ENCODE measurements around the gene SLC10A1. TPM values are rescaled to one million over a fixed set of nuclear protein-coding genes. Genes with fewer than 3 reads are reported as not detected.

The SLC10A1 gene
- total RNA-seq, 1 experiment from 2014 or later: not detected

DNA sequence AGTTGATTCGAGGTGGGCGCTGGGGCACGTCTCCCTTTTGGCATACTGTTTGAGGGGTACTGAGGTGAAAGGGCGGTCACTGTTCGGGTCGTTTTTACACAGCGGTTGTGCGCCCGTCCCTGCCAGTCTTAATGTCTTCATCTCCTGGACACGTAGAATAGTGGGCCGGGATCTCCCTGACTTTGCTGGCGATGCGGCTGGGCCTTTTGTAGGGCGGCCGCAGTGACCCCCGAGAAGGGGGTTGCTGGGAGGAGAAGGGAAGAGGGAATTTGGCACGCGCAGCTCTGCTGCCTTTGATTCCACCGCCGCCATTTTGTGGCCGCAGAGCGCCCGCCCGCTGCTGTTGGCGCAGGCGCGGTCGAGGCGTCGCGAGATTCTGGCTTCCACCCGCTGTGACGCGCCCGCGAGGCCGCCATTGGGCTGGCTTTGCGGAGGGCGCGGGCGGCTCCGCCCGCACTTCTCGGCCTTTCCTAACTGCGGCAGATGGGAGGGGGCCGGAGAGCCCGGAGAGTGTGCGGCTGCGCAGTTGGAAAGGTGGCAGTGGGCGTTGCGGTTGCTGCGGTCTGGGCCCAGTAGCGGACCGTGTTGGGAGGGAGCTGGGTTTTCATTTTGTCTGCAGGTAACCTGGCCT is 29.6 kb downstream of the SLC10A1 start:
- peaks cover 46 to 52% (median 49%) of the 10 kb centered on the region in 3 experiments for H3K36me3 Mint-ChIP-seq (ENCODE audit: insufficient read depth in 1 of 3, low read depth in 3 of 3)
- no peaks in the 10 kb centered on the region for H4K20me1 ChIP-seq (ENCODE audit: control insufficient read depth, insufficient read depth, insufficient read length)

More for the DNA sequence above, 29.6 kb downstream of the SLC10A1 start:
- Histone ChIP-seq H2BK20ac (ENCODE audit: low read depth, low read length, poor library complexity, severe bottlenecking) (no peak overlapping the region), H3K27ac (ENCODE audit: insufficient read length, low read depth, low read length) (peak overlapping the region; percentile 55), H3K14ac (ENCODE audit: insufficient read depth, low read length) (peak overlapping the region; percentile 91), H3K23me2 (ENCODE audit: insufficient read length, low read depth, low read length, poor library complexity, severe bottlenecking) (peaks cover 6% of the 10 kb centered on the region), H3K27me3 (ENCODE audit: insufficient read depth, low read length) (no peaks in the 10 kb centered on the region; the same call in 1 of the 2 replicates), H3K56ac (ENCODE audit: insufficient read length, low read depth, low read length) (peak overlapping the region; percentile 91), H2BK15ac (ENCODE audit: low read depth, low read length) (no peak overlapping the region), H4K91ac (ENCODE audit: insufficient read length, low read depth, low read length) (peak overlapping the region; percentile 99), H3K79me2 (ENCODE audit: insufficient read depth, low read length) (peaks cover 3% of the 10 kb centered on the region; the same call in 1 of the 2 replicates), H3K79me1 (ENCODE audit: insufficient read depth, low read depth, low read length, poor library complexity, severe bottlenecking) (peaks cover 6% of the 10 kb centered on the region), H4K5ac (ENCODE audit: insufficient read length, low read depth, low read length) (peak overlapping the region; percentile 89), H4K8ac (replicated peaks; ENCODE audit: insufficient read length, low read depth, low read length) (no peak overlapping the region), H3K23ac (ENCODE audit: insufficient read length, low read depth, low read length) (no peak overlapping the region), H3K9me3 (ENCODE audit: control insufficient read depth, low read depth, low read length) (no peaks in the 10 kb centered on the region), H3T11ph (ENCODE audit: low read length) (peak overlapping the region; percentile 26), H3K4ac (ENCODE audit: low read depth, low read length) (peak overlapping the region; percentile 98; the same call in 1 of the 2 replicates), H2BK12ac (ENCODE audit: insufficient read length, low read depth, low read length) (no peak overlapping the region), H2BK5ac (ENCODE audit: insufficient read length, low read length) (peak overlapping the region; percentile 12), H2AK5ac (ENCODE audit: insufficient read length, low read length) (no peak overlapping the region), H3K4me2 (ENCODE audit: insufficient read depth, insufficient read length, low read length) (peak overlapping the region; percentile 54), H3K18ac (ENCODE audit: insufficient read length, low read depth, low read length) (peak overlapping the region; percentile 84), H3K9ac (ENCODE audit: extremely low read depth, insufficient read length, low read length) (peak overlapping the region; percentile 94), H2BK120ac (ENCODE audit: low read depth, low read length, poor library complexity, severe bottlenecking) (peak overlapping the region; percentile 97), H3K4me1 (ENCODE audit: insufficient read depth, low read length) (no peaks in the 10 kb centered on the region), H2AFZ (ENCODE audit: low read length) (no peak overlapping the region)
- Mint-ChIP-seq H3K9me3 (no peaks in the 10 kb centered on the region), H3K4me3 (peak overlapping the region; percentile 99 to 100), H3K4me1 (peaks cover 19 to 29% of the 10 kb centered on the region in 2 experiments), H3K27me3 (ENCODE audit: low read depth) (peaks cover 5% of the 10 kb centered on the region), H3K27ac (peak overlapping the region; percentile 100)
- peak; percentile 92 for DNase-seq
- no CpG with 5 or more reads among the region's 54 CpGs for WGBS (ENCODE audit: extremely low coverage, insufficient read length, low lambda C conversion rate)
- TF ChIP-seq, protein P1, sequence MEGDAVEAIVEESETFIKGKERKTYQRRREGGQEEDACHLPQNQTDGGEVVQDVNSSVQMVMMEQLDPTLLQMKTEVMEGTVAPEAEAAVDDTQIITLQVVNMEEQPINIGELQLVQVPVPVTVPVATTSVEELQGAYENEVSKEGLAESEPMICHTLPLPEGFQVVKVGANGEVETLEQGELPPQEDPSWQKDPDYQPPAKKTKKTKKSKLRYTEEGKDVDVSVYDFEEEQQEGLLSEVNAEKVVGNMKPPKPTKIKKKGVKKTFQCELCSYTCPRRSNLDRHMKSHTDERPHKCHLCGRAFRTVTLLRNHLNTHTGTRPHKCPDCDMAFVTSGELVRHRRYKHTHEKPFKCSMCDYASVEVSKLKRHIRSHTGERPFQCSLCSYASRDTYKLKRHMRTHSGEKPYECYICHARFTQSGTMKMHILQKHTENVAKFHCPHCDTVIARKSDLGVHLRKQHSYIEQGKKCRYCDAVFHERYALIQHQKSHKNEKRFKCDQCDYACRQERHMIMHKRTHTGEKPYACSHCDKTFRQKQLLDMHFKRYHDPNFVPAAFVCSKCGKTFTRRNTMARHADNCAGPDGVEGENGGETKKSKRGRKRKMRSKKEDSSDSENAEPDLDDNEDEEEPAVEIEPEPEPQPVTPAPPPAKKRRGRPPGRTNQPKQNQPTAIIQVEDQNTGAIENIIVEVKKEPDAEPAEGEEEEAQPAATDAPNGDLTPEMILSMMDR (conservative IDR thresholded peaks at IDR 0.05): no peak

Measured in H9 (cell line).